Glomerular visceral epithelial cell (primary cell): ENCODE measurements around the gene ITIH5.
"Not testable (repeated sequence)": the region's sequence is repeated elsewhere in the genome, so short reads cannot be mapped to it uniquely, and the experiment has no call there.

Experiments used
- DNase-seq: peaks from one replicate; pipeline ENCODE4 v3.0.0-alpha.2; 2016; ENCODE audit errors: extremely low spot score

ITIH5 gene

GRCh38 chr10:7666253-7667023, at the start of gene ITIH5:
TSS of gene ITIH5 (minus strand) at chr10:7666966. CDS start at chr10:7666892, 74 bp downstream.
- DNase-seq = no peak

GRCh38 chr10:7715515-7715914, 48.7 kb upstream of the ITIH5 start:
- DNase-seq = no peak

- not testable (repeated sequence) for DNase-seq
Measured at GRCh38 chr10:7711075-7711474, 44.3 kb upstream of the ITIH5 start.

GRCh38 chr10:7710446-7710845, 43.7 kb upstream of the ITIH5 start:
- no peak for DNase-seq

- DNase-seq = no peak
Measured at GRCh38 chr10:7708832-7709231, 42.1 kb upstream of the ITIH5 start.

GRCh38 chr10:7707858-7708622, 41.3 kb upstream of the ITIH5 start:
- DNase-seq = no peak

- DNase-seq = no peak
Measured at GRCh38 chr10:7707102-7707501, 40.3 kb upstream of the ITIH5 start.

GRCh38 chr10:7706534-7707073, 39.8 kb upstream of the ITIH5 start:
- no peak for DNase-seq

GRCh38 chr10:7705341-7705740, 38.6 kb upstream of the ITIH5 start:
- DNase-seq = no peak

- DNase-seq = no peak
Measured at GRCh38 chr10:7704071-7705016, 37.6 kb upstream of the ITIH5 start.

GRCh38 chr10:7703140-7703539, 36.4 kb upstream of the ITIH5 start, which contains the start of gene ITIH2:
TSS of gene ITIH2 (plus strand) at chr10:7703316. CDS start at chr10:7703435, 119 bp downstream.
- no peak for DNase-seq

- no peak for DNase-seq
Measured at GRCh38 chr10:7702288-7702812, 35.6 kb upstream of the ITIH5 start.

GRCh38 chr10:7701158-7701742, 34.5 kb upstream of the ITIH5 start:
- DNase-seq = no peak

- no peak for DNase-seq
Measured at GRCh38 chr10:7700577-7701125, 33.9 kb upstream of the ITIH5 start.

GRCh38 chr10:7697426-7697825, 30.7 kb upstream of the ITIH5 start:
- DNase-seq = no peak

GRCh38 chr10:7696545-7696944, 29.8 kb upstream of the ITIH5 start:
- DNase-seq = peak; percentile 58

GRCh38 chr10:7693194-7693593, 26.4 kb upstream of the ITIH5 start:
- not testable (repeated sequence) for DNase-seq

- DNase-seq = not testable (repeated sequence)
Measured at GRCh38 chr10:7692368-7692767, 25.6 kb upstream of the ITIH5 start.

GRCh38 chr10:7690885-7691597, 24.3 kb upstream of the ITIH5 start:
- DNase-seq = not testable (repeated sequence)

- DNase-seq = no peak
Measured at GRCh38 chr10:7689591-7689990, 22.8 kb upstream of the ITIH5 start.
